Measurements from ENCODE around the gene ILDR2.

Gene ILDR2

DNA sequence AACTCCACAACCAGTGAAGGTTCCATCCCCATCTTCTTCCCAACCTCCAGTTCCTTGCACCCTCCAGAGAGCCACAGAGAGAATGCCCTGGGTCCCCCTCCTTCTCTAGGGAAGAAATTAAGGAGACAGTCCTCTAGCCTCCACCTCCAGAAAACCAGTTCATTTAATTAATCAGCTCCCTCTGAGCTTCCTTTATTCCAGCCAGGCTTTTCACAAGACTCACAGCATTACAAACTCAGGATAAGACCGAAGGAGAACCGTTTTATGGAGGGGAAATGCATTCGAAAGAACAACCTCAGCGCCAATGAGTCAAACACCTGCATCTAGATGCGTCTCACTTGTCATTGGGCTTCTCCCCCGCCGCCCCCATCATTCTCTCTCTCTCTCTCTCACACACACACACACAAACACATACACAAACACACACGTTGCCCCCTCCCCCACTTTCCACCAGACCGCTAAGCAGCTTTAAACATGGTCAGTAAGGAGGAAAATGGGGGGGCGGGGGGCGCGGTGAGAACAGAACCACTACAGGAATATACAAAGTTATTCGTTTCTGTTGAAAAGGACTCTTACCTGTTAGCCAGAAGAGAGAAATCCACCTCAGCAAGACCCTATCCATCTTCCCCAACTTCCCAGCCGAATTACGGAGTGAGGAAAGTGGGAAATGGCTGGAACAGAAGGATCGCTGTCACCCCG is 544 bp downstream of the ILDR2 start (continued):
- TF ChIP-seq ZBTB11 (tag by site-specific recombination; conservative IDR thresholded peaks at IDR 0.05; ENCODE audit: low read depth) = no peak

DNA sequence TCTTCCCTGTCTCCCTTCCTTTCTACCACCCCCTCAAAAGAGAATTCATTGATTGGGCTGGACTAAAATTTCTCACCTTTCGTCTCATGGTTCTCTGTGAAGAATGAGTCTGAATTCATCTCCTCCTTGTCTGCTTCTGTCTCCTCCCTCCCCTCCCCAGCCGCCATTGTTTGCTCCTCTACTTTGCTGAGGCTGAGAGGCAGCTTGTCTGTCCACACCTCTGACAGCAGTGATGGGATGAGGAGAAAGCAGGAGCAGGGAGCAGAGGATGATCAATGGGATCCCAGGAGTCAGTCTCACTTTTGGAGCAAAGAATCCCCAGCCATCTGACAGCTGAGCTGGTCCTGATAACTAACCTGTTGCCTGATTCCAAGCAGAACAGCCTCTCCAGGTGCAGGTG is 2.5 kb downstream of the ILDR2 start:
- H3K36me3 ChIP-seq (ENCODE audit: control insufficient read depth in 2 of 2, insufficient read depth in 1 of 2, low read length in 2 of 2) = no peaks in the 10 kb centered on the region
- no peaks in the 10 kb centered on the region for H3K9me3 ChIP-seq (ENCODE audit: control insufficient read depth, insufficient read depth, low read depth, low read length)
- no peak overlapping the region for H3K27ac ChIP-seq (ENCODE audit: extremely low read depth, low read depth, low read length)
- H3K4me3 ChIP-seq (ENCODE audit: low read depth, low read length) = no peak overlapping the region
- TF ChIP-seq SCRT2 (tag by site-specific recombination; IDR thresholded peaks at IDR 0.05) (peak; percentile 73), SCRT1 (tag by site-specific recombination; IDR thresholded peaks at IDR 0.05; ENCODE audit: borderline replicate concordance) (peak; percentile 30; the same call in 1 of the 2 replicates), BCL11B (tag by site-specific recombination; IDR thresholded peaks at IDR 0.05; ENCODE audit: low read depth) (no peak)
- no peaks in the 10 kb centered on the region for H3K4me1 ChIP-seq (ENCODE audit: control insufficient read depth, insufficient read depth, low read length)
- CTCF ChIA-PET = interaction anchor here (0.6 to 2.4 kb wide), 3 partner anchors 10 to 295 kb away, joined by 3 to 7 read pairs (median 3); no protein-coding TSS in a partner anchor
- POLR2A ChIA-PET = interaction anchor here (1.1 kb wide), 1 partner anchor 248 kb away, joined by 4 read pairs; the partner anchor contains the start of gene POU2F1

- CTCF ChIA-PET = interaction anchor here (2.4 kb wide), 1 partner anchor 62 kb away, joined by 7 read pairs; no protein-coding TSS in a partner anchor
- no peaks in the 10 kb centered on the region for H3K36me3 ChIP-seq (ENCODE audit: control insufficient read depth in 2 of 2, insufficient read depth in 1 of 2, low read length in 2 of 2)
- no peak overlapping the region for H3K4me3 ChIP-seq (ENCODE audit: low read depth, low read length)
- no peaks in the 10 kb centered on the region for H3K9me3 ChIP-seq (ENCODE audit: control insufficient read depth, insufficient read depth, low read depth, low read length)
- H3K27ac ChIP-seq (ENCODE audit: extremely low read depth, low read depth, low read length) = no peak overlapping the region
- H3K4me1 ChIP-seq (ENCODE audit: control insufficient read depth, insufficient read depth, low read length) = no peaks in the 10 kb centered on the region
- POLR2A ChIA-PET = no interaction called here
- TF ChIP-seq SCRT2 (tag by site-specific recombination; IDR thresholded peaks at IDR 0.05) = peak; percentile 87
- no peak for TF ChIP-seq ZNF777 (tag by site-specific recombination; IDR thresholded peaks at IDR 0.05; ENCODE audit: borderline replicate concordance)
- TF ChIP-seq SCRT1 (tag by site-specific recombination; IDR thresholded peaks at IDR 0.05; ENCODE audit: borderline replicate concordance) = peak; percentile 47; the same call in 1 of the 2 replicates
- TF ChIP-seq ZNF692 (tag by site-specific recombination; IDR thresholded peaks at IDR 0.05) = no peak
- TF ChIP-seq ZNF221 (tag by site-specific recombination; IDR thresholded peaks at IDR 0.05; ENCODE audit: borderline replicate concordance) = no peak
Measured at GRCh38 chr1:166972193-166972592, 3.1 kb downstream of the ILDR2 start.

DNA sequence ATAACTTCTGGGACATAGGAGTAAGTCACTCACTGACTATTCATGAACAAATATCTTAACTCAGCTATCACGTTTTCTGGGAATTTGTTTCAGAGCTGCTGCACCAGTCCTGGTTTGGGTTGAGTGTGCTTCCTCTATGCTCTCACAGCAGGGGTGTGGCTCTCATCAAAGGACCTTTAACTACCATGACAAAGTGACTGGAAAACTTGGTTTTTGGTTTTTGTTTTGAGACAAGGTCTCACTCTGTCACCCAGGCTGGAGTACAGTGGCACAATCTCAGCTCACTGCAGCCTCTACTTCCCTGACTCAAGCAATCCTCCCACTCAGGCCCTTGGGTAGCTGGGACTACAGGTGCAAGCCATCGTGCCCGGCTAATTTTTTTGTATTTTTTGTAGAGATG is 4.1 kb downstream of the ILDR2 start:
- TF ChIP-seq GLI2 (tag by site-specific recombination; IDR thresholded peaks at IDR 0.05; ENCODE audit: borderline replicate concordance, low read depth) = no peak
- TF ChIP-seq ZNF521 (tag by site-specific recombination; IDR thresholded peaks at IDR 0.05) = no peak
- no peak for TF ChIP-seq ZNF324 (tag by site-specific recombination; IDR thresholded peaks at IDR 0.05)
- peak; percentile 45; the same call in 1 of the 2 replicates for TF ChIP-seq TCF7L2 (IDR thresholded peaks at IDR 0.05; ENCODE audit: borderline replicate concordance, low read depth, low read length)
- TF ChIP-seq OSR2 (tag by site-specific recombination; IDR thresholded peaks at IDR 0.05) = no peak
- H3K27ac ChIP-seq (ENCODE audit: extremely low read depth, low read depth, low read length) = no peak overlapping the region
- CTCF ChIA-PET = interaction anchor here (1.2 kb wide), 1 partner anchor 61 kb away, joined by 5 read pairs; no protein-coding TSS in a partner anchor
- H3K36me3 ChIP-seq (ENCODE audit: control insufficient read depth in 2 of 2, insufficient read depth in 1 of 2, low read length in 2 of 2) = no peaks in the 10 kb centered on the region
- H3K4me3 ChIP-seq (ENCODE audit: low read depth, low read length) = no peak overlapping the region
- POLR2A ChIA-PET = no interaction called here
- H3K9me3 ChIP-seq (ENCODE audit: control insufficient read depth, insufficient read depth, low read depth, low read length) = no peaks in the 10 kb centered on the region
- no peaks in the 10 kb centered on the region for H3K4me1 ChIP-seq (ENCODE audit: control insufficient read depth, insufficient read depth, low read length)

Data from HEK293 (cell line).